GM12874 (cell line): ENCODE results near the gene CAMKMT.

Experiments
- TF ChIP-seq, protein P1 (sequence below): IDR thresholded peaks from 2 replicates; pipeline ENCODE4 v1.5.1; 2011; ENCODE audit warnings: low read depth, mild to moderate bottlenecking, control low read depth, low read length, moderate library complexity; ENCODE audit not compliant: insufficient read depth

The CAMKMT gene

DNA sequence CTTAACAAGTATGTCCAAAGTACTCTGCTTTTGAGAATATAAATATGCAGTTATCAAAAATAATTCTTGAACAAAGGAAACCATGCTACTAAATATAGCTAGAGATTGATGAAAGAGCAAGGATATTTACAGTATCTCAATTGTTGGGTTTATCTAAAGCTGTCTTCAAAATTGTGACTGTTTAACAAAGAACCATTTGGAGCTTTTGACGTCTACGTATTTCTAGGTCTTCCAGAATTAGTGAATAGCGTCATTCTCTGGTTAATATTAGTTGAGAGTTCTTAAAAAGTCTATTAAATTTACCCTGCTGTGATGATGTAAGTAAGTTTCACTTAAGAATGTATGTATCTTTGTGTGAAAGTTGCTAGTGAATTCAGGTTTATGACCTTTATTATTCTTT, 356.7 kb downstream of the CAMKMT start:
- TF ChIP-seq, protein P1, sequence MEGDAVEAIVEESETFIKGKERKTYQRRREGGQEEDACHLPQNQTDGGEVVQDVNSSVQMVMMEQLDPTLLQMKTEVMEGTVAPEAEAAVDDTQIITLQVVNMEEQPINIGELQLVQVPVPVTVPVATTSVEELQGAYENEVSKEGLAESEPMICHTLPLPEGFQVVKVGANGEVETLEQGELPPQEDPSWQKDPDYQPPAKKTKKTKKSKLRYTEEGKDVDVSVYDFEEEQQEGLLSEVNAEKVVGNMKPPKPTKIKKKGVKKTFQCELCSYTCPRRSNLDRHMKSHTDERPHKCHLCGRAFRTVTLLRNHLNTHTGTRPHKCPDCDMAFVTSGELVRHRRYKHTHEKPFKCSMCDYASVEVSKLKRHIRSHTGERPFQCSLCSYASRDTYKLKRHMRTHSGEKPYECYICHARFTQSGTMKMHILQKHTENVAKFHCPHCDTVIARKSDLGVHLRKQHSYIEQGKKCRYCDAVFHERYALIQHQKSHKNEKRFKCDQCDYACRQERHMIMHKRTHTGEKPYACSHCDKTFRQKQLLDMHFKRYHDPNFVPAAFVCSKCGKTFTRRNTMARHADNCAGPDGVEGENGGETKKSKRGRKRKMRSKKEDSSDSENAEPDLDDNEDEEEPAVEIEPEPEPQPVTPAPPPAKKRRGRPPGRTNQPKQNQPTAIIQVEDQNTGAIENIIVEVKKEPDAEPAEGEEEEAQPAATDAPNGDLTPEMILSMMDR = no peak

DNA sequence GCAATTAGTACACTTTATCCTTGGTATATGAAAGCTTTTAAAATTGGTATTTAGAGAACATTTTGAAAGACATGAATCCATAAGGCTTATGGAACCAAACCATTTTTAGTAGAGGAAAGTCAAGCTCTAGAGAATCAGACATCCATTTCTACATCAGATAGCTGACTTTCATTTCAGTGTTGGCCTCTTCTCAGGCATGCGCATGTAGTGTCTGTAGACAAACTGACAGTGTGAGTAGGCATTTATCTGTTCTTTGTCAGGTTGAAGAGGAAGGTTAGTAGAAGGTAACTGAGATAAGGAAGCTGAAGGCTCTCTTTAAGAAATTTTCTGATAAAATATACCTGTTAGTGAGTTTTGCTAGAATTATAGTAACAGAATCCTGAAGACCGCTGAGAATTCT, 357.8 kb downstream of the CAMKMT start:
- TF ChIP-seq, protein P1 = no peak

DNA sequence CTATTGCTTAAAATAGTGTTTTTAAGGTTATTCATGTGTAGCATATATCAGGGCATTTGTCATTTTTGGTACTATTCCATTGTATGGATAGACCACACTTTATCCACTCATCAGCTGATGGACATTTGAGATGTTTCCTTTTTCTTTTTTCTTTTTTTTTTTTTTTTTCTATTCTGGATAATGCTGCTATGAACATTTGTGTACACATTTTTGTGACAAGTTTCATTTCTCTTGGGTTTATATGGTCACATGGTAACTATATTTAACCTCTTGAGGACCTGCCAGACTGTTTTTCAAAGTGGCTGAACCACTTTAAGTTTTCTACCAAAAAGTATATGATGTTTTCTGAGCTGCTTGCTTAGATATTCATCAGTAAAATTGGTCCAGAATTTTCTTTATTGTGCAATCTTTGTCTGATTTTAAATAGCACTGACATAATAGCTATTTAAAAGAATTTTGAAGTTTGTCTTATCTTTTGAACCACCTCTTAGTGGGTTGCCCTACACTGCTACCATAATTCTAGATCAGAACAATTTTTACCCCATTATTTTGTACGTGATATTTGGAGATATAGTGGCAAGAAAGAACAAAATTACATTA, 360.4 kb downstream of the CAMKMT start:
- TF ChIP-seq, protein P1 = no peak

DNA sequence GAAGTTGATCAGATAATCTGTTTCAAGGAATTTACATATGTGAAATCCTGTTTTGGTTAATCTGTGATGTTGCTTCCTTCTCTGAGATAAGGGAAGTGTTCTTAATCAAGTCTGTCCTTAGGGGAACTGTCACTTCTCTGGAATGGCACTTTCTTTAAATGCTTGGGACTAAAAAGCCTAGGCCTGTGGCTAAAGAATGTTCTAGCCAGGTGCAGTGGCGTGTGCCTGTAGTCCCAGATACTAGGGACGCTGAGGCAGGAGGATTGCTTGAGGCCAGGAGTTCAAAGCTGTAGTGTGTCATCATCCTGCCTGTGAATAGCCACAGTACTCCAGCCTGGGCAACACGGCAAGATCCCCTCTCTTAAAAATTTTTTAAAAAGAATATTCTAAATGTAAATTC, 362.2 kb downstream of the CAMKMT start:
- TF ChIP-seq, protein P1 = no peak

DNA sequence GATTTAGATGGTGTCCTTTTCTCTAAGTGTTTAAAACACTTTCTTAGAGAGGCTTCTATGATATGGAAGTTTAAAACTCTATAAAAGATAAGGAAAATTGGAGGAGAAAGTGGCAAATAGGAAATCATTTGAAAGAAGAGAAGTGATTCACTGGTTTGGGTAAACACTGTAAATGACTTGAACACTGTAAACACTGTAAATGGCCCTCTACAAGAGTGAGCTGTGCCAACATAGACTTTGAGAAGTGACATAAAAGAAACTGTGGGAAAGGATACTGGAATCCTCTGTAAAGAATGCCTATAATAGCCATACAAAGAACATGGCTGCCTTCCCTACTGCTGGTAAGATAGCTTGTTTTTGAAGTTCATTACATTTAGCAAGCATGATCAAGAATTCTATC, 368.8 kb downstream of the CAMKMT start:
- TF ChIP-seq, protein P1 = no peak

DNA sequence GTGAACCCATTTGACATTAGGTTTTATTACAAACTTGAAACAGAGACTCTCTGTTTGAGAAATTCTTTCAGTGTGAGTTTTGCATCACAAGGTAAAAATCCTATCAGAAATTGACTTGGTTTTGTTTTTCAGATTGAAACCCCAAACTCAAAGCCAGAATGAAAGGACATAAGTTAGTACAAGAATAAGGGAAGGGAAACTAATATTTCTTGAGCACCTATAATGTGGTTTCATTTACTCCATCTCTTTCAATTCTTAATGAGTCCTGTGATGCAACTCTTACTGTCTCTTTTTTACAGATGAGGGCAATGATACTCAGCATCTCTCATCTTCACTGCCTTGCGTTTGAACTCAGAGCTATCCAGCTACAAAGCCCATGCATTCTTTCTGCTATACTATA, 369.8 kb downstream of the CAMKMT start:
- TF ChIP-seq, protein P1 = no peak

DNA sequence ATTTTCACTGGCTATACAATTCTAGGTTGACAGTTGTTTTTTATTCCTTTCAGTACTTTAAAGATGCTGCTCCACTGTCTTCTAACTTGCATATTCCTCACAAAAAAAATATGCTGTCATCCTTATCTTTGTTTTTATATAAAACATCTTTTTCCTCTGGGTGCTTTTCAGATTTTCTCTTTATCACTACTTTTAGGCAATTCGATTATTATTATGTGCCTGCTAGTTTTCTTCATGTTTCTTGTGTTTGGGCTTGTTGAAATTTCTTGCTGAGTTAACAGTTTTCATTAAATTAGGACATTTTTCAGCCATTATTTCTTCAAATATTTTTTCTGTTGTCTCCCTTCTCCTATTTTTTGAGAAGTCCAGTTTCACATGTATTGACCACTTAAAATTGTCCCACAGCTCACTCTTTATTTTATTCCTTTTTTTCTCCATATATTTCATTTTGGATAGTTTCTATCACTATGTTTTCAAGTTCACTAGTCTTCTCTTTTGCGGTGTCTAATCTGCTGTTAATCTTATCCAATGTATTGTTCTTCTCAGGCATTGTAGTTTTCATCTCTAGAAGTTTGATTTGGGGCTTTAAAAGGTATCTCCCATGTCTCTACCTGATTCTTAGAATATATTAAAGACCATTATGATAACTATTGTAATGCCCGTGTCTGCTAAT, 374.7 kb downstream of the CAMKMT start:
- TF ChIP-seq, protein P1 = no peak
